Gastrocnemius medialis (tissue), 4 donors: ENCODE results near the gene MEGF6.

Experiments
- POLR2A ChIP-seq, 2 donors: fragments of 450-650 bp; IDR thresholded peaks; one replicate each; pipeline ENCODE4 v1.6.1; 2017; ENCODE audit warnings: antibody characterized with exemption in 2 of 2, mild to moderate bottlenecking in 2 of 2, moderate library complexity in 2 of 2
- TF ChIP-seq, protein P1 (sequence below), 5 experiments: fragments of 450-650 bp in 3 of 5; fragments of 200-600 bp in 2 of 5; sonication (generic) in 2 of 5; IDR thresholded peaks in 4 of 5; conservative IDR thresholded peaks in 1 of 5; 1 replicate in 4 of 5; 2 replicates in 1 of 5; pipeline ENCODE4 v1.5.1; 2016 to 2019; ENCODE audit warnings: antibody characterized with exemption in 5 of 5, mild to moderate bottlenecking in 3 of 5, moderate library complexity in 3 of 5

DNA sequence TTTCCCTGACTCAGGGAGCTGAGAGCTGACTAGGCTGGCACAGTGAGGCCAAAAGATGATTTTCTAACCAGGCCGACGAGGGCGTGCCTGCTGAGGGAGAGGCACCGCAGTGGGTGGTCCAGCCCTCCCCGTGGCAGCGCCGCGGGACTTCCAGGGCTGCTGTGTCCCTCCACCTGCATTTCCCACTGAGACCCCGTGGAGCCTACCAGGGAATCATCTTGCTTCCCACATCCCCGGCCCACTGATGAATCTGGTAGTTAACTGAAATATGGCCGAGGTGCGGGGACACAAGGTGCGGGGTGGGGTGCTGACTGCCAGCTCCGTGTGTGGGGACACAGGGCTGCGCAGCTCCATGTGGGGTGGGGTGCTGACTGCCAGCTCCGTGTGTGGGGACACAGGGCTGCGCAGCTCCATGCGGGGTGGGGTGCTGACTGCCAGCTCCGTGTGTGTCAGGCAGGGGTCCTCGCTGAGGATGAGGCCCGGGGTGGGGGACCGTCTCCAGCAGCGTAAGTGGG is 28.1 kb upstream of the MEGF6 start:
- TF ChIP-seq, protein P1, sequence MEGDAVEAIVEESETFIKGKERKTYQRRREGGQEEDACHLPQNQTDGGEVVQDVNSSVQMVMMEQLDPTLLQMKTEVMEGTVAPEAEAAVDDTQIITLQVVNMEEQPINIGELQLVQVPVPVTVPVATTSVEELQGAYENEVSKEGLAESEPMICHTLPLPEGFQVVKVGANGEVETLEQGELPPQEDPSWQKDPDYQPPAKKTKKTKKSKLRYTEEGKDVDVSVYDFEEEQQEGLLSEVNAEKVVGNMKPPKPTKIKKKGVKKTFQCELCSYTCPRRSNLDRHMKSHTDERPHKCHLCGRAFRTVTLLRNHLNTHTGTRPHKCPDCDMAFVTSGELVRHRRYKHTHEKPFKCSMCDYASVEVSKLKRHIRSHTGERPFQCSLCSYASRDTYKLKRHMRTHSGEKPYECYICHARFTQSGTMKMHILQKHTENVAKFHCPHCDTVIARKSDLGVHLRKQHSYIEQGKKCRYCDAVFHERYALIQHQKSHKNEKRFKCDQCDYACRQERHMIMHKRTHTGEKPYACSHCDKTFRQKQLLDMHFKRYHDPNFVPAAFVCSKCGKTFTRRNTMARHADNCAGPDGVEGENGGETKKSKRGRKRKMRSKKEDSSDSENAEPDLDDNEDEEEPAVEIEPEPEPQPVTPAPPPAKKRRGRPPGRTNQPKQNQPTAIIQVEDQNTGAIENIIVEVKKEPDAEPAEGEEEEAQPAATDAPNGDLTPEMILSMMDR (IDR thresholded peaks at IDR 0.05 in 4 of 5, conservative IDR thresholded peaks at IDR 0.05 in 1 of 5) = no peak
- no peak for TF ChIP-seq POLR2A (IDR thresholded peaks at IDR 0.05)
